B cell (primary cell): Measurements from ENCODE around the gene RHOT2.

ENCODE experiments used
- CTCF ChIP-seq: fragments of 200-600 bp; IDR thresholded peaks from one replicate; pipeline ENCODE4 v1.8.0; 2022; ENCODE audit warnings: antibody characterized with exemption, mild to moderate bottlenecking
- EZH2 ChIP-seq: IDR thresholded peaks from 2 replicates; pipeline ENCODE4 v1.6.1; 2012; ENCODE audit warnings: borderline replicate concordance, low read depth, mild to moderate bottlenecking, moderate library complexity, low read length; ENCODE audit not compliant: insufficient read depth, poor library complexity, severe bottlenecking

GRCh38 chr16:630249-630814, 37.6 kb upstream of the RHOT2 start:
- TF ChIP-seq CTCF (no peak), EZH2 (no peak)
